H1 (cell line): ENCODE results near the gene ZMIZ1. TPM values are rescaled to one million over a fixed set of nuclear protein-coding genes. Genes with fewer than 3 reads are reported as not detected.

Experiments
- CTCF ChIA-PET: fragments of 300-600 bp; sonication (Branson Sonifier 250); formaldehyde crosslinking; loops from one replicate; lab custom pipeline; 2021; ENCODE audit not compliant: partially characterized antibody; lab: Charles Lee
- POLR2A ChIA-PET: fragments of 300-600 bp; sonication (Branson Sonifier 250); formaldehyde crosslinking; loops from one replicate; lab custom pipeline; 2021; ENCODE audit warnings: inconsistent platforms; ENCODE audit not compliant: partially characterized antibody; lab: Charles Lee
- DNase-seq, 2 experiments: peaks; one replicate each; pipeline versions ENCODE4 v3.0.0 to v3.0.0-alpha.2; 2010 to 2022; ENCODE audit warnings: low spot score in 2 of 2, low read depth in 1 of 2, mixed read lengths in 1 of 2
- FAIRE-seq: peaks from 2 replicates; lab custom pipeline; 2011; peaks lifted over from hg19 to GRCh38; lab: Jason Lieb, UNC
- H2AFZ ChIP-seq: 2 replicates; pipeline ENCODE4 v1.8.1; 2012; ENCODE audit warnings: low read length, inconsistent platforms
- H2AK5ac ChIP-seq: 2 replicates; pipeline ENCODE4 v1.6.1; 2013; ENCODE audit warnings: low read depth, low read length
- H2BK120ac ChIP-seq: replicated peaks from 2 replicates; pipeline ENCODE3; 2013; ENCODE audit warnings: low read depth, low read length, inconsistent platforms
- H2BK12ac ChIP-seq: 2 replicates; pipeline ENCODE4 v1.6.1; 2013; ENCODE audit warnings: low read depth, low read length
- H2BK15ac ChIP-seq: 2 replicates; pipeline ENCODE4 v1.6.1; 2013; ENCODE audit warnings: low read length
- H2BK20ac ChIP-seq: 2 replicates; pipeline ENCODE4 v1.6.1; 2013; ENCODE audit warnings: low read length
- H2BK5ac ChIP-seq: 2 replicates; pipeline ENCODE4 v1.6.1; 2013; ENCODE audit warnings: low read depth, low read length
- H3K14ac ChIP-seq: 2 replicates; pipeline ENCODE4 v1.6.1; 2013; ENCODE audit warnings: inconsistent platforms; ENCODE audit not compliant: insufficient read length
- H3K18ac ChIP-seq: 2 replicates; pipeline ENCODE4 v1.6.1; 2013; ENCODE audit warnings: low read length; ENCODE audit errors: extremely low read depth
- H3K23ac ChIP-seq: 2 replicates; pipeline ENCODE4 v1.6.1; 2013; ENCODE audit warnings: inconsistent platforms; ENCODE audit not compliant: insufficient read length
- H3K23me2 ChIP-seq: 2 replicates; pipeline ENCODE4 v1.6.1; 2013; ENCODE audit warnings: low read depth, low read length
- H3K27ac ChIP-seq: 2 replicates; pipeline ENCODE4 v1.6.1; 2011; ENCODE audit warnings: low read depth, low read length, inconsistent platforms
- H3K27me3 ChIP-seq, 4 experiments: replicated peaks in 1 of 4; 1 replicate in 1 of 4; 2 replicates in 3 of 4; pipeline versions ENCODE4 v1.6.1 to v1.8.1; 2011 to 2013; ENCODE audit warnings: low read length in 3 of 4, mild to moderate bottlenecking in 3 of 4, inconsistent platforms in 2 of 4, mixed read lengths in 2 of 4, moderate library complexity in 1 of 4; ENCODE audit not compliant: control insufficient read depth in 3 of 4, insufficient read depth in 3 of 4; ENCODE audit errors: extremely low read depth in 1 of 4
- H3K36me3 ChIP-seq, 4 experiments: 2 replicates each; pipeline versions ENCODE4 v1.6.1 to v1.8.1; 2011 to 2013; ENCODE audit warnings: mild to moderate bottlenecking in 4 of 4, low read length in 3 of 4, moderate library complexity in 2 of 4, control low read depth in 1 of 4, inconsistent platforms in 1 of 4; ENCODE audit not compliant: insufficient read depth in 4 of 4, control insufficient read depth in 2 of 4
- H3K4ac ChIP-seq: replicated peaks from 2 replicates; pipeline ENCODE3; 2013; ENCODE audit warnings: low read length, low read depth, mixed read lengths, inconsistent platforms; ENCODE audit not compliant: insufficient read length
- H3K4me1 ChIP-seq, 4 experiments: replicated peaks in 1 of 4; 1 replicate in 1 of 4; 2 replicates in 3 of 4; pipeline versions ENCODE4 v1.6.1 to v1.8.1; 2011 to 2013; ENCODE audit warnings: low read length in 3 of 4, inconsistent platforms in 2 of 4, mixed read lengths in 1 of 4; ENCODE audit not compliant: insufficient read depth in 4 of 4, control insufficient read depth in 3 of 4
- H3K4me2 ChIP-seq, 2 experiments: 2 replicates each; pipeline versions ENCODE4 v1.6.1 to v1.8.1; 2011 to 2013; ENCODE audit warnings: low read depth in 2 of 2, low read length in 2 of 2, control low read depth in 1 of 2, inconsistent platforms in 1 of 2, mild to moderate bottlenecking in 1 of 2; ENCODE audit not compliant: insufficient read depth in 1 of 2
- H3K4me3 ChIP-seq, 4 experiments: fragments of 200-600, 300-600 bp in 1 of 4; sonication (generic), shearing (Covaris generic), sonication (Bioruptor Twin) in 1 of 4; 2 replicates each; pipeline versions ENCODE4 v1.5.1 to v1.8.1; 2011 to 2016; ENCODE audit warnings: low read length in 4 of 4, low read depth in 3 of 4, control low read depth in 2 of 4, inconsistent platforms in 2 of 4, mild to moderate bottlenecking in 2 of 4, mixed read lengths in 1 of 4, moderate library complexity in 1 of 4; ENCODE audit not compliant: insufficient read depth in 2 of 4; ENCODE audit errors: extremely low read depth in 1 of 4
- H3K56ac ChIP-seq: replicated peaks from 2 replicates; pipeline ENCODE3; 2013; ENCODE audit warnings: low read depth, mild to moderate bottlenecking, mixed read lengths, low read length, inconsistent platforms; ENCODE audit not compliant: insufficient read length
- H3K79me1 ChIP-seq: 2 replicates; pipeline ENCODE4 v1.6.1; 2013; ENCODE audit warnings: low read depth, low read length, control low read depth
- H3K79me2 ChIP-seq, 2 experiments: 2 replicates each; pipeline versions ENCODE4 v1.6.1 to v1.8.1; 2012 to 2013; ENCODE audit warnings: low read length in 2 of 2, mild to moderate bottlenecking in 2 of 2, inconsistent platforms in 1 of 2; ENCODE audit not compliant: insufficient read depth in 2 of 2, control insufficient read depth in 1 of 2
- H3K9ac ChIP-seq, 4 experiments: replicated peaks in 1 of 4; 1 replicate in 1 of 4; 2 replicates in 3 of 4; pipeline versions ENCODE4 v1.6.1 to v1.8.1; 2011 to 2013; ENCODE audit warnings: low read depth in 3 of 4, low read length in 3 of 4, control low read depth in 2 of 4, mild to moderate bottlenecking in 2 of 4, moderate library complexity in 2 of 4, inconsistent platforms in 1 of 4; ENCODE audit errors: extremely low read depth in 1 of 4
- H3K9me3 ChIP-seq, 2 experiments: 2 replicates each; pipeline versions ENCODE4 v1.6.1 to v1.8.1; 2012 to 2013; ENCODE audit warnings: mild to moderate bottlenecking in 2 of 2, moderate library complexity in 2 of 2, control low read depth in 1 of 2, inconsistent platforms in 1 of 2, low read depth in 1 of 2, low read length in 1 of 2, mixed read lengths in 1 of 2; ENCODE audit not compliant: insufficient read depth in 2 of 2
- H4K20me1 ChIP-seq, 2 experiments: replicated peaks in 1 of 2; 2 replicates each; pipeline versions ENCODE3 to v1.8.1; 2011 to 2013; ENCODE audit warnings: inconsistent platforms in 2 of 2, low read length in 2 of 2, mild to moderate bottlenecking in 1 of 2; ENCODE audit not compliant: insufficient read depth in 2 of 2, control insufficient read depth in 1 of 2
- H4K5ac ChIP-seq: 2 replicates; pipeline ENCODE4 v1.6.1; 2013; ENCODE audit warnings: low read length, low read depth, mixed read lengths, inconsistent platforms; ENCODE audit not compliant: insufficient read length
- H4K8ac ChIP-seq: 2 replicates; pipeline ENCODE4 v1.8.0; 2013; ENCODE audit warnings: mild to moderate bottlenecking, moderate library complexity, low read length, inconsistent platforms; ENCODE audit not compliant: insufficient read depth; ENCODE audit errors: extremely low read depth
- H4K91ac ChIP-seq: replicated peaks from 2 replicates; pipeline ENCODE3; 2013; ENCODE audit warnings: low read length, mixed read lengths, inconsistent platforms; ENCODE audit not compliant: insufficient read length
- CTCF ChIP-seq, 3 experiments: IDR thresholded peaks; 1 replicate in 2 of 3; 2 replicates in 1 of 3; pipeline versions ENCODE4 v1.5.1 to v1.6.1; 2011; ENCODE audit warnings: low read length in 3 of 3, mild to moderate bottlenecking in 3 of 3, inconsistent platforms in 2 of 3, low read depth in 1 of 3, moderate library complexity in 1 of 3; ENCODE audit not compliant: insufficient read depth in 1 of 3; ENCODE audit errors: control extremely low read depth in 1 of 3
- EZH2 ChIP-seq: fragments of 200-600 bp; sonication (generic); IDR thresholded peaks from 2 replicates; pipeline ENCODE4 v1.7.1; 2012; ENCODE audit warnings: low read depth, mild to moderate bottlenecking, moderate library complexity, low read length, inconsistent platforms; ENCODE audit not compliant: severe bottlenecking
- KDM1A ChIP-seq: fragments of 200-600, 300-600 bp; sonication (generic); IDR thresholded peaks from 2 replicates; pipeline ENCODE4 v1.7.1; 2016; ENCODE audit warnings: mild to moderate bottlenecking, low read length, borderline replicate concordance
- MAX ChIP-seq: IDR thresholded peaks from 2 replicates; pipeline ENCODE4 v1.6.1; 2012; ENCODE audit warnings: inconsistent platforms
- RFX5 ChIP-seq: IDR thresholded peaks from 2 replicates; pipeline ENCODE4 v1.6.1; 2011; ENCODE audit warnings: low read depth, low read length, improper control_type of control experiment, borderline replicate concordance
- RNF2 ChIP-seq: fragments of 200-900, 300-1000 bp; sonication (generic); IDR thresholded peaks from 2 replicates; pipeline ENCODE4 v1.7.1; 2016; ENCODE audit warnings: borderline replicate concordance, low read depth, mild to moderate bottlenecking, antibody characterized with exemption, low read length; ENCODE audit not compliant: poor library complexity, severe bottlenecking; ENCODE audit errors: missing control alignments
- YY1 ChIP-seq: IDR thresholded peaks from 2 replicates; pipeline ENCODE4 v1.6.1; 2011; ENCODE audit warnings: low read depth, mild to moderate bottlenecking, low read length
- WGBS, 2 experiments: shearing (Covaris generic) in 1 of 2; methylation state at CpG; one replicate each; pipeline versions ENCODE4 v1.1.6 to v1.1.7; 2013 to 2015; ENCODE audit warnings: low lambda C conversion rate in 2 of 2, mixed read lengths in 2 of 2, inconsistent platforms in 1 of 2, low coverage in 1 of 2, missing lambda C conversion rate in 1 of 2; ENCODE audit not compliant: insufficient replicate concordance in 2 of 2, insufficient coverage in 1 of 2, insufficient read length in 1 of 2; ENCODE audit errors: extremely low coverage in 1 of 2, missing lambda C conversion rate in 1 of 2; 5-methylcytosine and 5-hydroxymethylcytosine counted together
- polyA plus RNA-seq, 7 experiments: library from polyadenylated mRNA; depleted of rRNA in 3 of 7; stranded (reverse) in 5 of 7; unstranded in 2 of 7; fragments of >200 nt in 5 of 7; fragments of 200-250 nt in 2 of 7; gene quantifications; 1 replicate in 5 of 7; 2 replicates in 1 of 7; 4 replicates in 1 of 7; pipeline versions ENCODE4 v1.2.1 to v1.2.3, GENCODE V29; 2011 to 2013; ENCODE audit warnings: missing spikeins in 2 of 7, mixed read lengths in 2 of 7
- total RNA-seq: library from RNA; stranded (reverse); fragmentation: NEBNext Ultra II Directional; extraction: Animal tissue kit (Norgen Biotek cat#: 25700); gene quantifications from 2 replicates; pipeline ENCODE4 v1.2.1, GENCODE V29; 2021

ZMIZ1 gene
- total and polyA plus RNA-seq, 2 of the 8 experiments (the other 6 are each of a cell fraction or from before 2014, with no cell fraction given), result 8.1 to 28.0 TPM

- Histone ChIP-seq H2AFZ (no peak overlapping the region), H2BK12ac (no peak overlapping the region), H3K9ac (no peak overlapping the region), H3K9me3 (no peaks in the 10 kb centered on the region), H3K4me3 (no peak overlapping the region), H2AK5ac (no peak overlapping the region), H3K14ac (no peak overlapping the region), H2BK15ac (no peak overlapping the region), H3K4me2 (no peak overlapping the region), H3K27me3 (no peaks in the 10 kb centered on the region; a peak in 1 of 7 replicates), H3K4me1 (peaks cover 0 to 5% (median 1%) of the 10 kb centered on the region in 4 experiments; a peak in 2 of 7 replicates), H4K5ac (no peak overlapping the region), H4K8ac (no peak overlapping the region), H3K4ac (no peak overlapping the region), H3K23me2 (no peaks in the 10 kb centered on the region; the same call in 1 of the 2 replicates), H4K20me1 (no peaks in the 10 kb centered on the region), H2BK120ac (no peak overlapping the region), H2BK5ac (no peak overlapping the region), H3K18ac (no peak overlapping the region), H2BK20ac (no peak overlapping the region), H4K91ac (no peak overlapping the region), H3K27ac (no peak overlapping the region), H3K56ac (no peak overlapping the region), H3K23ac (no peak overlapping the region), H3K79me2 (no peaks in the 10 kb centered on the region), H3K36me3 (no peaks in the 10 kb centered on the region), H3K79me1 (no peaks in the 10 kb centered on the region)
- CTCF ChIA-PET, result interaction anchor here (0.7 kb wide), 1 partner anchor 589 kb away, joined by 3 read pairs; no protein-coding TSS in a partner anchor
- no peak for FAIRE-seq
- 90% methylated on average over 5 of the region's 5 CpGs; no CpG with 5 or more reads in 1 of the 2 experiments for WGBS, 2 experiments
- POLR2A ChIA-PET, result no interaction called here
- no peak for DNase-seq
- TF ChIP-seq YY1, result no peak
- no peak for TF ChIP-seq RNF2
- no peak for TF ChIP-seq EZH2
- no peak for TF ChIP-seq RFX5
- no peak for TF ChIP-seq CTCF (IDR thresholded peaks at IDR 0.05; ENCODE audit: control extremely low read depth in 1 of 3, insufficient read depth in 1 of 3, low read depth in 1 of 3, low read length in 3 of 3)
- no peak for TF ChIP-seq KDM1A
- no peak for TF ChIP-seq MAX
These were observed 49.2 kb upstream of the ZMIZ1 start for GRCh38 chr10:79019441-79020014.
